ENCODE measurements around the gene MAU2.
"Not testable (repeated sequence)": the region's sequence is repeated elsewhere in the genome, so short reads cannot be mapped to it uniquely, and the experiment has no call there.

Gene MAU2

GRCh38 chr19:19345970-19346369, 25.3 kb downstream of the MAU2 start:
- DNase-seq (ENCODE audit: low spot score): no peak

GRCh38 chr19:19347401-19348110, 26.9 kb downstream of the MAU2 start:
- DNase-seq (ENCODE audit: low spot score): no peak

GRCh38 chr19:19348266-19348665, 27.6 kb downstream of the MAU2 start:
- DNase-seq (ENCODE audit: low spot score): peak; percentile 36

- DNase-seq (ENCODE audit: low spot score): no peak
Measured at GRCh38 chr19:19349365-19349764, 28.7 kb downstream of the MAU2 start.

GRCh38 chr19:19350756-19351155, 30.1 kb downstream of the MAU2 start:
- not testable (repeated sequence) for DNase-seq (ENCODE audit: low spot score)

- no peak for DNase-seq (ENCODE audit: low spot score)
Measured at GRCh38 chr19:19352823-19353222, 32.2 kb downstream of the MAU2 start.

- no peak for DNase-seq (ENCODE audit: low spot score)
Measured at GRCh38 chr19:19354007-19354406, 33.4 kb downstream of the MAU2 start.

- DNase-seq (ENCODE audit: low spot score): no peak
Measured at GRCh38 chr19:19354932-19355331, 34.3 kb downstream of the MAU2 start.

- no peak for DNase-seq (ENCODE audit: low spot score)
Measured at GRCh38 chr19:19355606-19356139, 35.0 kb downstream of the MAU2 start.

GRCh38 chr19:19356500-19356899, 35.9 kb downstream of the MAU2 start:
- DNase-seq (ENCODE audit: low spot score): no peak

- no peak for DNase-seq (ENCODE audit: low spot score)
Measured at GRCh38 chr19:19356901-19357566, 36.4 kb downstream of the MAU2 start.

- peak; percentile 64 for DNase-seq (ENCODE audit: low spot score)
Measured at GRCh38 chr19:19361075-19361594, 40.5 kb downstream of the MAU2 start.

GRCh38 chr19:19362075-19362474, 41.4 kb downstream of the MAU2 start:
- no peak for DNase-seq (ENCODE audit: low spot score)

- no peak for DNase-seq (ENCODE audit: low spot score)
Measured at GRCh38 chr19:19366434-19367396, 46.1 kb downstream of the MAU2 start.

- no peak for DNase-seq (ENCODE audit: low spot score)
Measured at GRCh38 chr19:19368087-19368486, 47.5 kb downstream of the MAU2 start.

- no peak for DNase-seq (ENCODE audit: low spot score)
Measured at GRCh38 chr19:19371059-19371458, 50.4 kb downstream of the MAU2 start.

- peak; percentile 44 for DNase-seq (ENCODE audit: low spot score)
Measured at GRCh38 chr19:19372656-19373416, 52.2 kb downstream of the MAU2 start.

GRCh38 chr19:19379527-19379926, 58.9 kb downstream of the MAU2 start:
- no peak for DNase-seq (ENCODE audit: low spot score)

- DNase-seq (ENCODE audit: low spot score): not testable (repeated sequence)
Measured at GRCh38 chr19:19380316-19380715, 59.7 kb downstream of the MAU2 start.

GRCh38 chr19:19381007-19381926, 60.6 kb downstream of the MAU2 start:
- no peak for DNase-seq (ENCODE audit: low spot score)

All from putamen (tissue), 1 donor.